SKM-1 treated with dmso at 0.1 percent for 144 hours (cell line): ENCODE results near the gene FHL1.
A peak's percentile ranks its signal among the peaks of the same experiment; 100 is the strongest.

ENCODE experiments used
- DNase-seq: peaks from one replicate; lab custom pipeline; 2025; ENCODE audit not compliant: unreplicated experiment; lab: John Stamatoyannopoulos, UW

The FHL1 gene

DNA sequence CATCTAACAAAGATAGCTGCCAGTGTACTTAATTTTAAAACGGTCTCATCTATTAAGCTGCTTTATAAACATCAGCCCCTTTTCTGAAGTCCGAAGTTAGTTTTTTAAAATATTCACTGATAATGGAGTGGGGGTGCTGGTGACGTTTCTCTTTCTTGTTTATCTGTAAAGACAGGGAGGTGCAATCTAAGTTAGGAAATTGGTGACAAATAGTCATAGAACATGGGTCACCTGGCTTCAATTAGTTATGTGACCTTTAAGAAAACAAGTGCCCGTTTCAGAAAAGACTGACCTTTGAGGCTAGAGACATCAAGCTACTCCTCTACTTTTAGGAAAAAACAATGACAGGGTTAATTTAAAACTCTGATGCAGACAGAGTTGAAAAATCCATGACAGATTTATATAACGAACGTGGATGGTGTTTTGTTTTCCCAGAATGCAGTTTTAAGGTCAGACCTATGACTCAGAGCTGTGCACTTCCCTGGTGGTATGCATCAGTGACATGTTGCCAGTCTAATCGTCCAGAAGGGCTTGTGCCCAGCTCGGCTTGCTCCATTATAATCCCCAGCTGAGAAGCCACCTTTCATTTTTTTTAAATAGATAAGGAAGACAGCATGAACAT lies 38.2 kb downstream of the FHL1 start:
- DNase-seq: no peak

DNA sequence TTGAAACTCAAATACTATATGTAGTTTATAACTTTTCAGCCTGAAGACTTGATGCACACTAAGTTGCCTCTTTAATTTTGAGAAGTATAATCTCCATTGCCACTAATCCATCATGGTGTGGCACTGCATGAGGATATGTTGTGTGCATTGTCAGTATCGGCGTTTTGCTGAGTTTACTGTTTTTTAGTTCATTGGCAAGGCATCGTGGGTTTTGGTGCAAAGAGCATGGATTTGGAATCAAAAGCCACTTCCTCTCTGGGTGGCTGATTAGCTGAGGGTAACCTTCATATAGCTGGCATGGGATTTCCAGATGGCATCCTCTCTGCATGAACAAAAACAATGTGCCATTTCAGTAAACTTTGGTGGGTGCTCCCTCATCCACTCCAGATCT lies 38.7 kb downstream of the FHL1 start:
- DNase-seq: no peak

DNA sequence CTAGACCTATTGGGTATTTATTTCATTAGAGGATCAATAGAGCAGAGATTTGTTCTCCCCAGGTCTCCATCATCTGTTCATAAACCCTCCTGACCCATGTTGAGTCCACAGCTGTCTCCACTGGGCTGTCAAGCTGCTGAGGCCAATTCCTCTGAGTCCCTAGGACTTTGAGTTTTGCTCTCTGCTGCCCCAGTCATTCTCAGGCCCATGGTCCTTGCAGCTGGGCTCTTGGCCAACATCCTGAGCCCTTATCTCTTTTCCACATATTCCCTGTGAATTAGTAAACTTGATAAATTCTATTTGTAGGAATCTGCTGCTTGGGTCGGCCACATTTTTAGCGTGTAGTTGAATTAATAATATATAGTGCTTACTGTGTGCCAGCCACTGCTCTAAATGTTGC lies 41.9 kb downstream of the FHL1 start:
- DNase-seq: no peak

DNA sequence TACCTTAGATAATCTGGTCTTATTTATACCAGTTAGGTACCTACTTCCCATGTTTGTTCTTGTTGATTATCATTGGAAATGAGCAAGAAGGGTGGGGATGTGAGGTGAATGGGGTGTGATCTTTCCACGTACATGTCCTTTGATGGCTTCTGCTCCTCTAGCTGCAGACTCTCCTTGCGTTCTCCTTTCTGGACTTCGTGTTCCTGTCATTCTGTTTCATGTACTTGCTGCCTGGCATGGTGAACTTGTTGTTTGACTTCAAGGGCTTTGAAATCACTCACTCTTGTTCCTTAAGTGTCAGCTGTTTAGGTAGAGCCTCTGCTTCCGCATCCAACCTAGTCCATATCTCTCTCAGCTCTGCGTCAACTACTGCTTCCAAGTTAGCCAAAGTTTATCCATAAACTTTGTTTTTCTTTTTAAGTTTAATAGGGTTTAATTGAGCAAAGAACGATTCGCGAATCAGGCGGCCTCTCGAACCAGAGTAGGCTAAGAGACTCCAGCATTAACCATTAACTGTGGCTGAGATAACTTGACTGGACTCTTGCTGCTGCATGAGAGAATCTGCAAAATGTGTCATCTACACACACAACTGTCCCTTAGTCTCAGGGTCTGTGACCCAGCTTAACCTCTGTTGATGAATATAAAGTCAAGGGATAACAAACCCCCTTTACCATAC lies 42.8 kb downstream of the FHL1 start:
- DNase-seq: no peak

DNA sequence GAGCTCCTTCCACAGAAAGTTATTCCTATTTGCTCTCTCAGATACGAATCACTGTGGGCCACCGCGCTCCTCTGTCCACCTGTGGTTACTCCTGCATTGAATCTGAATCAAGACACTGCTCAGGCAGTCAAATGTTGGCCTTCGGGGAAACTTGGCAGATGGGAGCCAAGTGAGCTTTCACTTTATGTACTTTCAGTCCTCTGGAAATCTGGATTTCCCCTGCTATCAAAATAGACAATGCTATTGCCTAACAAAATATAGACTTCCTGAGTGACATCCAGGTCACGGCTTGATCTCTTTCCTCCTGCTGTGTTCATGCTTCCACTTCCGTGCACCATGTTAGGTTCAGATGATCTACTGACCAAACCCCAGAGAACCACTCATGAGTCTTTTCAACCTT lies 43.8 kb downstream of the FHL1 start:
- no peak for DNase-seq

DNA sequence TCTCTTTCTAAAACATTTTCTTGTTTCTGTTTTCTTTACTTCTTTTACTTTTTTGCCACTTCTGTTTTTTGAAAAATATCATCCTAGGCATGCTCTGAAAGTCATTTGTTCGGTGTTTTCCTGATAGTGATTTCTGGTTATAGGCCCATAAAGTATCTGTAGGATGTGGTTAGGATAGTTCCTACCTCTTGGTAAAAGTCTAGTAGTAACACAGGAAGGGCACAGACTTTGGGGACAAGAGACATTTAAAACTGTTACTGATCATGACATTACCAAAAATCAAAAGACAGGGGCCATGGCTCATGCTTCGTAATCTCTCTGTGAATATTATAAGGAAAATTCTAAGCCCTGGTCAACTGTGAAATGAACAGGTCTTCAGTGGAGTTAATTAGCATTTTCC lies 44.8 kb downstream of the FHL1 start:
- DNase-seq: no peak

DNA sequence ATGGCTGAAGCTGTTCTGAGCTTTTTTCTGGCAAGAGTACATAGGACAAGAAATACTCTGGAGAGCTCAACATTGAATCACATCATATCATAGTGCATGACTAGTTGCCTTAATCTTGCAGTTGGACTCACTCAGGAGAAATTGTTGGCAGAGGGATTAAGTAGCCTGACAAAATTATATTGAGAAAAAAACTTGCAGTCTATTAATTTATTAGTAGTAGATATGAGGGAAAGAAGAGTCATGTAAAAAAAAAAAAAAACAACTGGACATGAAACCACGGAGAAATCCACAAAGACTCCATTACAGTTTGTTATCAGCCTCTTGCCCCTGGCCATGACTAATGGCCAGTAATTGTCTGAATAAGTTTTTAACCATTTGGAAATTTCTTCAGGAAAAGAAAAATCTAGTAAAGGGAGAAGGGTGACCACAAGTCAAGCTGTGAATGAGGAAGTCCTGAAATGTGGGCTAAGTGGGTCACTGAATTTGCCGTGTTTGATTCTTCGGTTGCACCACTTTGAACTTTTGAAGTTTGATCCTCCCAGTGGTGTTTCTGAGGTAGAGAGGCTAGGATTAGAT lies 45.6 kb downstream of the FHL1 start:
- DNase-seq: peak; percentile 21

DNA sequence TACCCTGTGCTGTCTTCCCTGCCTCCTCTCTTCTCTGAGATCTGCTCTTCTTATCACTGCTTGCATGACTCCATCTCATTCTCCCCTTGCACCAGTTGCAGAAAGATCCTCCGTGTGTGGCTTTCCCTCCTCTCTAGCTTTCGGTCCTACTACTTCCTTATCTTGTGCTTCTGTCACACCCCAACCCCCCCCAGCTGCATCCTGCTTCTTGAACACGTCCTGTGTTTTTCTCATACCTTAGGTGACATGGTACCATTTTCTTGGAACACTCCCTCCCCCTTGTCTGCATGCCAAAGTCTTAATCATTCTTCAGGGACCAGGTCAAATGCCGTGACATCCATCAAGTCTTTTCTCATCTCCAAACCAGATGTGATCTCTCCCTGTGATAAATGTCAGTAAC lies 46.4 kb downstream of the FHL1 start:
- DNase-seq: no peak

DNA sequence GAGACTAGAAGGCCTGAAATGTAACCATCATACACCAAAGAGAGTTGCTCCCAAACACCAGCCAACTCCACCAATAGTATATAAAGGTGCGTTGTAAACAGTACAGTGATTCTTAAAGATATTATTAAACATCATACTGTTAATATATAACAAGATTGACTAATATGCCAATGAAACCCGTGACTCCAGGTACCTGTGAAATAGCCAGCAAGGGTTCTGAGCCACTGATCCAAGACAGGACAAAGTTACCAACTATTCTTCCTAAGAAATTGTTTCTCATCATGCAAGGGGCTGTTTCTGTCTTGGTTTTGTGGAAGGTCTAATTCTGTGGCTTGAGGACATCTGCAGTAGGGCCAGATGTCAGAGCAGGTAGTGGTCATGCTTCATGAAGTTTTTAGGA lies 47.2 kb downstream of the FHL1 start:
- no peak for DNase-seq

DNA sequence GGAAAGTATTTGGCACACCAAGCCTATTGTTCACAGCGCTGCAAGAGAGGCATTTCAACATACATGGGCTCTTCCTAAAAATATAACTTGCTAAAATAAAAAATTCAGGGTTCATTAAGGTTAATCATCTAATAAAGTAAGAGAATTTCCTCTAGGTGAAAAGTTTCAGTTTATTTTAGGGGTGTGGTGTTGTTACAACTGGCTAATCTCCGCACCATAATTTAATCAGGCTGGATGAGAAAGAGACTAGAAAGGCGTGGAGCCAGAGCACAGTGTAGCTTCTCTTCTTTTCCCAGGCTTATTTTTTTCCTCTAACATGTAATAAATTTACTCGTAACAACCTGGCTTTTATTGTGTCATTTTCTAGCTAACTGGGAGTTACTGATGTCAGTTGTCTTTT lies 47.9 kb downstream of the FHL1 start:
- DNase-seq: no peak

DNA sequence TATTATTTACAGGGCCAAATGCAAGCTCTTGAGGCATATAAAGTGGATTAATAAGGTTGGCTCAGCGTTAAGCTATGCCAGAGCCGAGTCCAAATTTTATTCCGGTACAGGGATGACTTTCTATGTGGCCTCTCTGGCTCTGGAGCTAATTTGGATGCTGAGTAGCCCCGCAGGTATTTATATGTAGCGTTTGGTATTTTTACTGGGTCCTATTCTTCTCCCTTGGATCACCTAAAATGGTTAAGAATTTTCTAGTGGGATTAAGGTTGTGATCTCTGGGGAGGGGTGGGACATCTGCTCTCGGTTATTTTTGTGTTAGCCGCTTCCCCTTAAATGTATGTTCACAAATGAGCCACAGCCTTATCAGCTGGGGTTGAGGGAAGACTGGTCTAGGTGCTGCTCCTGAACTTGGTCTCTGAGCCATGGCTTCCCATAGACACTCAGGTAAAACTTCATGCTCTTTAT lies 49.4 kb downstream of the FHL1 start:
- DNase-seq: no peak

DNA sequence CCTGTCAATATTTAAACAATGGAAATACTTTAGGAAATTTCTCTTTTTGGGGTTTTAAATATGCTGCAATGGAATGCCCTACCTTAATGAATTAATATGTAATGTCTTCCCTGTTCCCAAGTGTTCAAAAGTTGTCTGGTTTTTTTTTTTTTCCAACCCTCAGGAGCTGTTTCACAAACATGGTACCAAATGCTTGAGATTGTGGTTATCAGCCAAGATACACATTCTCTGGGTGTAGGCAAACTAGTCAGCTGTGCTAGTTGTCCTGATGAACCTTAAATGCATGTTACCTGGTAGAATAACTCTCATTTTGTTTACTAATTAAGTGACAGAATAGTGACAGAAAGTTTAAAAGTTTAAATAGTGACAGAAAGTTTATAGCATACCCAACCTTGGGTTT lies 50.7 kb downstream of the FHL1 start:
- DNase-seq: no peak

DNA sequence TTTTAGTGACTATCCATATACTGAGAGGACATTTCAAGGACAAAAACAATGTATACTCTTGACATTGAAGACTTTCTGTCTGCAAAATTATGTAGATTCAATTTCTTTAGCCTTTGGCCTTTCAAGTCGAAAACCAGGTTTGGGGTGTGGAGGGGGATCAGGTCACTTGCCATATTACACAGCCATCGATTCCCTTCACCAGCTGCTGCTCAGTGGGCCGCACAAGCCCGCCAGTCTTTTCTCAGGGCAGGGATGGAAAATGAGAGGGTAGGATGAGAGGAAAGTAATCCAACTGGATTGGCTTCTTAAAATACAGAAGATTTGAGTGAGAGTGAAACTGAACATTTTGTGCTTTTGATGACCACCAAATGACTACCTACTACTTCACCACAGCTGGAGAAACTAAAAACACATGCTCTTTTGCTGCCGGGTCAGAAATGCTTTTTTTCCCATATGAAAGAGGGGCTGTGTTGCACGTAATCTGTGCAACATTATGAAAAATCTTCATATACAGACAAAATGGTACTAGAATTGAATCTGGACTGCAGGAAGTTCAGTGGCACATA lies 51.4 kb downstream of the FHL1 start:
- no peak for DNase-seq

DNA sequence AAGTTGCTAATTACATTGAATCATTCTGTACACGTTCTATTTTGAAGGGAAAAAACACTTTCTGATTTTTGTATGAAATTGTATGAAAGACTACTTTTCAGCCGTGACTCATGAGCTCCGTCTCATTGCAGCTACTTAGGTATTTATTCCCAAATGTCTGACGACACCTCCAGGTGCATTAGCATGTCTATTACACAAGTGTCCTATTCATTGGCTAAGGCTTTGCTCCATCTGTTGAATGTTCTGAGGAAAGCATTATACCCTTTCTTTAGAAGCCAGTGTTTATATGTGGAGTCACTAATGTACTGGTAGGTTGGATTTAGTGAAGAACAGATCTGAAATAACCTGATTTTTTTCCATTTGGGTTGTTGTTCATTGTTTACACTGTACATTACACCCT lies 52.0 kb downstream of the FHL1 start:
- no peak for DNase-seq

DNA sequence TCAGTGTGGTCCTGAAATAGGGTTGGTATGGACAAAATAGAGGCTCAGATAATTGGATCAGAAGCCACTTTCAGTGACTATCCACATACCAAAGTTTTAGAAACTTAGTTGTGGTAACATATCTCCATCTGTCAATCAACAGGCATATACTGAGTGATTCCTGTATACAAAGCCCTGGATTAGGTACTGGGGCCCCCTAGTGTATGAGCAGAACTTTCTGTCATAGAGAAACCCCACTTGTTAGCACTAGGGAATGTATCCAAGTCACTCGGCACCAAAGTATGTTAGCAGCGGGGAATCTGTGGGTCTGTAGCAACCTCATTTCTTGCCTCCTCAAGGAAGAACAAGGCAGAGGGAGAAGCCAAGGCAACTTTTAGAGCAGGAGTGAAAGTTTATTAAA lies 53.1 kb downstream of the FHL1 start:
- DNase-seq: no peak

DNA sequence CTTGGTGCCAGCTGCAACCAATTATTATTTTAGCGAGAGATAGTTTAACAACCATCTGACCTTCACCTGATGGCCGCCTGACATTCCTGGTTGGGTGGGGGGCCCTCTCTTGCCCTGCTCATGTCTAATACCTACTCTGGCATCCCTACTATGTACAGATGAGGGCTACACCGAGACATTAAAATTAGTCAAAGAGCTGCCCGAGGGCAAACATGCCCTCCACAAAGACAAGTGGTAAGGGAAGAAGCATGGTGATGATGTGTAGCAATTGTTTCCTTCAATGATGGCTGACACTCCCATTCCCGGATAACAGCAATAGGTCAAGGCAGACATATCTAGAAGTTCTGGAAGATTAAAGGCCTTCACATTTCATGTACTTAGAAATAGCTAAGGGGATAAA lies 54.3 kb downstream of the FHL1 start:
- no peak for DNase-seq

DNA sequence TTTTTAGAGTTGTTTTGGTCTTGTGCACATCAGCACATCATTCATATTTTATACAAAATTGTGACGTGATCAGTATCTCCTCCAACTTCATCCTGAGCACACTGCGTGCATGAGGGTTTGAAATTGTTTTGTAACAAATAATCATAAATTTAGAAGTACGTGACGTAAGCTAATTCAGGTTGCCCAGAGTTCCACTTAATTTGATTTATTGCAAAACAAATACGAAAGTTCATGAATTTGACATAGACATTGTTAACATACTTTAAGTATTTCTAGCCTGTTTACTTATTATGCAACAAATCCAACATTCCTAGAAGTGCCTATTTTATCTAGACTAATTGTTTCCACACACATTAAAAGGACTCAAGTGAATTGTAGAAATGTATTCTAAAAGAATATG lies 55.6 kb downstream of the FHL1 start:
- no peak for DNase-seq

DNA sequence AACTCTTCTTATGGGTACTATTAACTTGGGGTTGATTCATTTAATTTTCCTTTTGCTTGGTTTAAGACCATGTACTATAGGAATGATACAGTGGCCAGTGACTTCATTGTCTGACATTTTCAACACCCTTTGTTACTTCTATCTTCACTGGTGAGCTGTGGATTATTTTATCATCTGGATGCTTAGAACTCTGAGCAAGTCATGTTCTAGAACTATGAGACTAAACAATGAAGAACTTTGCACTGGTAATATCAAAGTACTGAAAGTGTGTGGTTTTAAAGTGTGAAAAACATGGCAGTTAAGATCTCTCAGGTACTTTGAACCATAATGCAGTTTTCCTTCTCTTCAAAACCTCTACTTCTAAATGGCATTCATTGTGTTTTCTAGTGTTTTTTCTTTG lies 56.1 kb downstream of the FHL1 start:
- no peak for DNase-seq

DNA sequence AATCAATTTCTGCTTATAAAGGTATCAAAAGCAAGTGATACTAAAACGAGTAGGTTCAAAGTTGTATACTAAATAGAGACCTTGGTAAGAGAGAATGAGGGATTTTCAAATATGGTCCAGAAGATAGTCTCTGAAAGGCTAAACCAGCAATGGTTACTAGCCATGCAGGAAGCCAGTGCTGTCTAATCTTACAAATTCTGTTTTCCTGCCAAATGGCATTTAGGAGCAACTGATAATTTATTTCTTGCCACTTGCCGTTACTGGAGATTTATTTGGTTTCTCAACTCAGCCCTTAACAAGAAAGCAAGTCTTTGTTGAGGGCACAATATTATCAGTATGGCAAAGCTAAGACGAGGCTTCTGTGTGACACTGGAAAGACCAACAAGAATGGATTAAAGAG lies 56.6 kb downstream of the FHL1 start:
- no peak for DNase-seq

DNA sequence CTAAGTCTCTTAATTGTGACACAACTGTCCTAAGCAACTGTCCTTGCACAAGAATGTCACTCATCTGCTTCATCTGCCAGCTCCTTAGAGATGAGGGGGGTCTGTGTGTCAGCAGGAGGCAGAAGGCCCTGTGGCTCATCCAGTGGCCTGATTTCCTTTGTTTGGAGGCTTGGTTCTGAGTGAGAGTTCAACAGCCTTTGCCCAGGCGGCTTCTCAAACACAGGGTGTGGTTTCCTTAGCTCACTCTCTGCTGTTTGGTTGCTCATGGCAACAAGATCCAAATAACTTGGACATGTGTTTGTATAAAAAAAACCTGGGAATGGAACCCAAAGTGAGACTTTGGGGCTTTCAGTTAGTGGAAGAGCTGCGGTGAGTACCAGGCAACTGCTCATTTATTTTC lies 57.2 kb downstream of the FHL1 start:
- DNase-seq: no peak

DNA sequence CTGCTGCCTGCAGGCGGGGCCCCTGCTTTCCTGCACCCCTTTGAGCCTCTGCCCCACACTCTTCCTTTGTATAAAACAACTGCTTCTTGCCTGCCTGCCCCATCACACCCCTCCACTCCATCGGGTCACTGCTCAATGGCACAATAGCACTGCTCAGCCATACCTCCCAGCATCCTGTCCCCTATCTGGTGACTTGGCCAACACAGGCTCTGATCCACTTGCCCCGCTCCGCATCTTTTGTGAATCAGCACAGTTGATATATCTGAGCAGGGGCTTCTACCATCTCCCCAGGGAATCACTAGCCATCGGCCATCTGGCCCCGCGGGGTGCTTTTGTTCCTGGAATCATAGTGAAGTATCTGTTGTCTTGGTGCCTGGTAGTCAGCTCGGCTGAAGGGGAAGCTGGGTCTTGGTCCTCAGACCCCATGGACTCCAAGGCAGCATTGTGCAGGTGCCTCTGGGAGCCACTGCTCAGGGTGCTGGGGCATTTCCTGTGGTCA lies 58.6 kb downstream of the FHL1 start:
- DNase-seq: no peak

DNA sequence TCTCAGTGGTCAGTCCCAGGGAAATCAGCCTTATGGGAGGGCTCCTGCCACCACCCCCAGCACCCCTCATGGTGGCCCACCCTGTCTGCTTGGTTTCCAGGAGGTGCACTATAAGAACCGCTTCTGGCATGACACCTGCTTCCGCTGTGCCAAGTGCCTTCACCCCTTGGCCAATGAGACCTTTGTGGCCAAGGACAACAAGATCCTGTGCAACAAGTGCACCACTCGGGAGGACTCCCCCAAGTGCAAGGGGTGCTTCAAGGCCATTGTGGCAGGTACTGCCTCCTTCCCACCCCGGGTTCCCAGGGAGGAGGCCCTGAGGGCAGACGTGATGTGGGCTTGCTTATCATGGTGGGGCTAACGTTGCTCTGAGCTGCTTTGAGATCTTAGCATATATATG lies 59.6 kb downstream of the FHL1 start:
- DNase-seq: no peak
